Measurements from ENCODE around the gene SDK1. TPM values are rescaled to one million over a fixed set of nuclear protein-coding genes. Genes with fewer than 3 reads are reported as not detected.

The SDK1 gene
- total RNA-seq, 3 donors from 2014 or later (not counting 1 experiment from before 2014, with no cell fraction given), result 0.05 to 0.11 TPM; not detected in 1

DNA sequence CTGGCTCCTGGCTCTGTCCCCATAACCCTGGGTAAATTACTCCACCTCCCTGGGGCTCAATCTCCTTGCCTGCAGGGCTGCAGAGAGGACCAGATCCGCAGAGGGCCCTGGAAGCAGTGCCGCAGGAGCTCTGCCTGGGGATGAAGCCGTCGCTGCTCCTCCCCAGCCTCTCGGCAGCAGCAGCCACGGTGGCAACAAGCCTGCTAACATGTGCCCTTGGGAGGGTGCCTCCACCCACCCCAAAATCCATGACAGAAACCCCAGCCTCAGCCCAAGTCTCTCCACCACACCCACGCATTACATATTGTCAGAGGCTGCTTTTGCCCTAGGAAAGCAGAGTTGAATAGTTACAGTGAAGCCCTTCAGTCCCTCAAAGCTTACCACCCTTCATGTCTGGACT lies 894.6 kb downstream of the SDK1 start:
- H3K4me1 Mint-ChIP-seq, result peaks cover 0 to 4% of the 10 kb centered on the region in 2 donors
- Histone ChIP-seq H3K36me3 (ENCODE audit: control insufficient read depth, insufficient read depth, low read length) (no peaks in the 10 kb centered on the region), H3K4me3 (ENCODE audit: low read length) (no peak overlapping the region), H3K4me1 (ENCODE audit: control insufficient read depth, insufficient read depth, low read length) (no peaks in the 10 kb centered on the region), H3K9me3 (ENCODE audit: control insufficient read depth, insufficient read depth, low read length) (no peaks in the 10 kb centered on the region), H3K27me3 (ENCODE audit: control insufficient read depth, insufficient read depth, low read length) (no peaks in the 10 kb centered on the region), H3K27ac (ENCODE audit: low read length) (no peak overlapping the region)
- no peak for ATAC-seq
- 91% methylated on average over 7 of the region's 7 CpGs for WGBS (ENCODE audit: insufficient coverage)
- no peak overlapping the region for H3K27ac Mint-ChIP-seq
- H3K27me3 Mint-ChIP-seq (ENCODE audit: low read depth in 2 of 2), result no peaks in the 10 kb centered on the region
- H3K9me3 Mint-ChIP-seq, result no peaks in the 10 kb centered on the region
- intact Hi-C loops (cut with micrococcal nuclease), result no loop called here
- no peaks in the 10 kb centered on the region for H3K36me3 Mint-ChIP-seq
- DNase-seq, result no peak
- TF ChIP-seq, protein P1, sequence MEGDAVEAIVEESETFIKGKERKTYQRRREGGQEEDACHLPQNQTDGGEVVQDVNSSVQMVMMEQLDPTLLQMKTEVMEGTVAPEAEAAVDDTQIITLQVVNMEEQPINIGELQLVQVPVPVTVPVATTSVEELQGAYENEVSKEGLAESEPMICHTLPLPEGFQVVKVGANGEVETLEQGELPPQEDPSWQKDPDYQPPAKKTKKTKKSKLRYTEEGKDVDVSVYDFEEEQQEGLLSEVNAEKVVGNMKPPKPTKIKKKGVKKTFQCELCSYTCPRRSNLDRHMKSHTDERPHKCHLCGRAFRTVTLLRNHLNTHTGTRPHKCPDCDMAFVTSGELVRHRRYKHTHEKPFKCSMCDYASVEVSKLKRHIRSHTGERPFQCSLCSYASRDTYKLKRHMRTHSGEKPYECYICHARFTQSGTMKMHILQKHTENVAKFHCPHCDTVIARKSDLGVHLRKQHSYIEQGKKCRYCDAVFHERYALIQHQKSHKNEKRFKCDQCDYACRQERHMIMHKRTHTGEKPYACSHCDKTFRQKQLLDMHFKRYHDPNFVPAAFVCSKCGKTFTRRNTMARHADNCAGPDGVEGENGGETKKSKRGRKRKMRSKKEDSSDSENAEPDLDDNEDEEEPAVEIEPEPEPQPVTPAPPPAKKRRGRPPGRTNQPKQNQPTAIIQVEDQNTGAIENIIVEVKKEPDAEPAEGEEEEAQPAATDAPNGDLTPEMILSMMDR (IDR thresholded peaks at IDR 0.05), result no peak
- no peak overlapping the region for H3K4me3 Mint-ChIP-seq

DNA sequence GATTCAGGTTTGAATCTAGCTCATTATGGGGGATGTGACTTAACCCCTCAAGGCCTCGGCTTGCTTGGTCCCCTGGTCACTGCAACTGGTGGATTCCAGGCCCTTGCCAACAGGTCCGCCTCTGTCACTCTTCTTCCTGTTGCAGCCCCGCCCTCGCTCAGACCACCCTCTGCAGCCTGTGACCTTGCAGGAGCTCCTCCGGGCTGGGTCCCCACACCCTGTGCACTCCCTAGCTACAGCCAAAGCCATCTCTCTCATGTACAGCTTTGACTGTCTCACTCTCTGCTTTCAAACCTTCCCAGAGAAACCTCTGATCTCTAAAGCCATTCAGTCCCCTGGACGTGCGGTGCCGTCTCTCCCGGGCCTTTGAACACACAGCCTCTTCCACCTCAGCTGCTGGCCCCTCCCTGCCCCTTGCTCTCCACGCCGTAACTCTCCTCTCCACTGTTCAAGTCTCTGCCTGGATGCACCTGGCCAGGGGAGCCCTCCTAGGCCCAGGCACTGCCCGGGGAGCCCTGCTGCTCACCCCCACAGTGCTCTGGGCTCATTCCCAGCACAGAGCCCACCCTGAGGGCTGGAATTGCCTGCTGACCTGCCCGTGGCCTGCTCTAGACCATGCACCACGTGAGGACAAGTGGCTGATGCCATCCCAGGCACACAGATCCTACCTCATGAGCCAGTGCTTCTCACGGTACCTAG lies 895.2 kb downstream of the SDK1 start:
- WGBS (ENCODE audit: insufficient coverage), result 85% methylated on average over 15 of the region's 15 CpGs
- H3K9me3 Mint-ChIP-seq, result no peaks in the 10 kb centered on the region

DNA sequence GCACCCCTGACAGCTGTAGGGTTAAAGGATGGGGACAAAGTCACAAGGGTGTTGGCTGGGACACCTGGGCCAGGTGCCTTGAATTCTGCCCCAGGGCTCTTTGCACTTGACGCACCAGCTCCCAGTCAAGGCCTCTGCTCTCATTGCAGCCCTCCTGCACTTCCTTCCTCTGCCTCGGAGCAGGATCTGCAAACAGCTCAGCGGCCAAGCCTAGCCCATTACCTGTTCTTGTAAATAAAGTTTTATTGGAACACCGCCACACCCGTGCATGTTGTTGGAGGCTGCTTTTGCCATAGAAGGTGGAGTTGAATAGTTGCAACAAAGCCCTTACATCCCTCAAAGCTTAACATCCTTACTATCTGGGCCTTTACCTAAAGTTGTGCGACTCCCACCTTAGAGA lies 897.2 kb downstream of the SDK1 start:
- WGBS (ENCODE audit: insufficient coverage), result 76% methylated on average over 5 of the region's 6 CpGs
- Histone ChIP-seq H3K36me3 (ENCODE audit: control insufficient read depth, insufficient read depth, low read length) (no peaks in the 10 kb centered on the region), H3K4me1 (ENCODE audit: control insufficient read depth, insufficient read depth, low read length) (no peaks in the 10 kb centered on the region), H3K27me3 (ENCODE audit: control insufficient read depth, insufficient read depth, low read length) (no peaks in the 10 kb centered on the region), H3K27ac (ENCODE audit: low read length) (no peak overlapping the region), H3K9me3 (ENCODE audit: control insufficient read depth, insufficient read depth, low read length) (no peaks in the 10 kb centered on the region), H3K4me3 (ENCODE audit: low read length) (no peak overlapping the region)
- ATAC-seq (no peak), DNase-seq (no peak)
- H3K4me1 Mint-ChIP-seq, result peaks cover 0 to 4% of the 10 kb centered on the region in 2 donors
- TF ChIP-seq, protein P1 (IDR thresholded peaks at IDR 0.05), result no peak
- no peak overlapping the region for H3K4me3 Mint-ChIP-seq
- no peaks in the 10 kb centered on the region for H3K27me3 Mint-ChIP-seq (ENCODE audit: low read depth in 2 of 2)
- H3K36me3 Mint-ChIP-seq, result no peaks in the 10 kb centered on the region
- H3K9me3 Mint-ChIP-seq, result no peaks in the 10 kb centered on the region
- intact Hi-C loops (cut with micrococcal nuclease), result no loop called here
- no peak overlapping the region for H3K27ac Mint-ChIP-seq

More for the DNA sequence above, 895.2 kb downstream of the SDK1 start:
- H3K4me3 ChIP-seq (ENCODE audit: low read length), result no peak overlapping the region
- intact Hi-C loops (cut with micrococcal nuclease), result no loop called here
- H3K9me3 ChIP-seq (ENCODE audit: control insufficient read depth, insufficient read depth, low read length), result no peaks in the 10 kb centered on the region
- no peaks in the 10 kb centered on the region for H3K4me1 ChIP-seq (ENCODE audit: control insufficient read depth, insufficient read depth, low read length)
- no peak overlapping the region for H3K27ac ChIP-seq (ENCODE audit: low read length)
- Mint-ChIP-seq H3K27me3 (ENCODE audit: low read depth in 2 of 2) (no peaks in the 10 kb centered on the region), H3K36me3 (no peaks in the 10 kb centered on the region), H3K4me3 (no peak overlapping the region), H3K4me1 (peaks cover 0 to 4% of the 10 kb centered on the region in 2 donors), H3K27ac (no peak overlapping the region)
- H3K36me3 ChIP-seq (ENCODE audit: control insufficient read depth, insufficient read depth, low read length), result no peaks in the 10 kb centered on the region
- TF ChIP-seq, protein P1 (IDR thresholded peaks at IDR 0.05), result no peak
- no peaks in the 10 kb centered on the region for H3K27me3 ChIP-seq (ENCODE audit: control insufficient read depth, insufficient read depth, low read length)
- DNase-seq (no peak), ATAC-seq (no peak)
